ENCODE data around the gene EML5. TPM values are rescaled to one million over a fixed set of nuclear protein-coding genes. Genes with fewer than 3 reads are reported as not detected.

EML5 gene
- total RNA-seq, 2 experiments from 2014 or later, result 2.8 to 3.1 TPM

- H3K27ac ChIP-seq (ENCODE audit: low read depth in 1 of 2, low read length in 2 of 2), result no peak overlapping the region
- no peaks in the 10 kb centered on the region for H3K36me3 ChIP-seq (ENCODE audit: insufficient read depth, low read length)
- H3K9me3 Mint-ChIP-seq, result no peaks in the 10 kb centered on the region
- no peaks in the 10 kb centered on the region for H3K27me3 ChIP-seq (ENCODE audit: control insufficient read depth in 1 of 2, insufficient read depth in 2 of 2, low read length in 2 of 2)
- intact Hi-C loops (cut with DNase I, micrococcal nuclease), result loop anchor here (2.0 to 10.0 kb wide), 4 partner anchors 34 to 1130 kb away; partner anchors contain the start of genes EFCAB11 (in 1 of the 2), FOXN3 (in 1 of the 2), PTPN21 (in 1 of the 2) and TDP1 (in 1 of the 2)
- peaks cover 7% of the 10 kb centered on the region for H3K4me1 ChIP-seq (ENCODE audit: insufficient read depth, low read length)
- H3K9me3 ChIP-seq (ENCODE audit: control insufficient read depth in 1 of 2, insufficient read depth in 1 of 2, low read length in 2 of 2), result no peaks in the 10 kb centered on the region
- peak overlapping the region; percentile 83 for H3K4me3 Mint-ChIP-seq
- H3K4me1 Mint-ChIP-seq (ENCODE audit: low read depth), result peaks cover 7% of the 10 kb centered on the region
- no peak for ATAC-seq (ENCODE audit: poor library complexity)
- TF ChIP-seq CTCF (IDR thresholded peaks at IDR 0.05), result no peak
- H3K36me3 Mint-ChIP-seq (ENCODE audit: low read depth), result no peaks in the 10 kb centered on the region
- ChIA-PET POLR2A (interaction anchor here (0.6 to 2.0 kb wide), 7 partner anchors 9 to 1557 kb away, joined by 3 to 20 read pairs (median 4); partner anchors contain the start of gene EML5), CTCF (interaction anchor here (1.0 to 1.3 kb wide), 2 partner anchors 14 to 157 kb away, joined by 3 to 4 read pairs; no protein-coding TSS in a partner anchor)
- peaks cover 5% of the 10 kb centered on the region for H3K27me3 Mint-ChIP-seq
- DNase-seq, result no peak
- H3K27ac Mint-ChIP-seq, result peak overlapping the region; percentile 96
- peak overlapping the region; percentile 83 for H3K4me3 ChIP-seq (ENCODE audit: low read length)
These were observed 32.3 kb upstream of the EML5 start for GRCh38 chr14:88825078-88825458.

- no peak for TF ChIP-seq CTCF (IDR thresholded peaks at IDR 0.05)
- ATAC-seq (ENCODE audit: poor library complexity) (peak; percentile 96), DNase-seq (peak; percentile 75 to 92 (median 82))
- Mint-ChIP-seq H3K27me3 (peaks cover 11% of the 10 kb centered on the region), H3K4me3 (peak within 1 kb of the TSS; percentile 86), H3K9me3 (no peaks in the 10 kb centered on the region), H3K36me3 (ENCODE audit: low read depth) (no peaks in the 10 kb centered on the region), H3K27ac (peak within 1 kb of the TSS; percentile 96), H3K4me1 (ENCODE audit: low read depth) (peaks cover 7% of the 10 kb centered on the region)
- H3K4me1 ChIP-seq (ENCODE audit: insufficient read depth, low read length), result peaks cover 7% of the 10 kb centered on the region
- CTCF ChIA-PET, result interaction anchor here (1.3 kb wide), 1 partner anchor 14 kb away, joined by 4 read pairs; no protein-coding TSS in a partner anchor
- H3K27ac ChIP-seq (ENCODE audit: low read depth in 1 of 2, low read length in 2 of 2), result peak within 1 kb of the TSS; percentile 56 to 90
- H3K27me3 ChIP-seq (ENCODE audit: control insufficient read depth in 1 of 2, insufficient read depth in 2 of 2, low read length in 2 of 2), result no peaks in the 10 kb centered on the region
- H3K9me3 ChIP-seq (ENCODE audit: control insufficient read depth in 1 of 2, insufficient read depth in 1 of 2, low read length in 2 of 2), result no peaks in the 10 kb centered on the region
- H3K36me3 ChIP-seq (ENCODE audit: insufficient read depth, low read length), result no peaks in the 10 kb centered on the region
- H3K4me3 ChIP-seq (ENCODE audit: low read length), result peak within 1 kb of the TSS; percentile 83
- intact Hi-C loops (cut with DNase I, micrococcal nuclease), result loop anchor here (2.0 to 10.0 kb wide), 4 partner anchors 34 to 1130 kb away; partner anchors contain the start of genes EFCAB11 (in 1 of the 2), FOXN3 (in 1 of the 2), PTPN21 (in 1 of the 2) and TDP1 (in 1 of the 2)
- POLR2A ChIA-PET, result interaction anchor here (0.8 to 2.0 kb wide), 5 partner anchors 10 to 1558 kb away, joined by 3 to 20 read pairs (median 6); partner anchors contain the start of gene EML5
These were observed 31.7 kb upstream of the EML5 start, which contains the start of gene TTC8 for GRCh38 chr14:88824314-88825077. TTC8 (plus strand) TSS chr14:88824651; CDS start chr14:88824708, 57 bp downstream.

GRCh38 chr14:88823968-88824313, 31.2 kb upstream of the EML5 start:
- no peak for ATAC-seq (ENCODE audit: poor library complexity)
- no peaks in the 10 kb centered on the region for H3K36me3 ChIP-seq (ENCODE audit: insufficient read depth, low read length)
- H3K27ac Mint-ChIP-seq, result peak overlapping the region; percentile 96
- no peak for TF ChIP-seq CTCF (IDR thresholded peaks at IDR 0.05)
- H3K9me3 ChIP-seq (ENCODE audit: control insufficient read depth in 1 of 2, insufficient read depth in 1 of 2, low read length in 2 of 2), result no peaks in the 10 kb centered on the region
- H3K4me1 ChIP-seq (ENCODE audit: insufficient read depth, low read length), result peaks cover 7% of the 10 kb centered on the region
- CTCF ChIA-PET, result interaction anchor here (1.3 kb wide), 1 partner anchor 15 kb away, joined by 4 read pairs; no protein-coding TSS in a partner anchor
- peaks cover 7% of the 10 kb centered on the region for H3K4me1 Mint-ChIP-seq (ENCODE audit: low read depth)
- H3K27me3 ChIP-seq (ENCODE audit: control insufficient read depth in 1 of 2, insufficient read depth in 2 of 2, low read length in 2 of 2), result no peaks in the 10 kb centered on the region
- POLR2A ChIA-PET, result interaction anchor here (1.2 to 2.0 kb wide), 4 partner anchors 10 to 32 kb away, joined by 4 to 20 read pairs (median 6); partner anchors contain the start of gene EML5
- DNase-seq, result no peak
- peak overlapping the region in 1 of 2 donors; percentile 56 for H3K27ac ChIP-seq (ENCODE audit: low read depth in 1 of 2, low read length in 2 of 2)
- H3K4me3 ChIP-seq (ENCODE audit: low read length), result peak overlapping the region; percentile 83
- intact Hi-C loops (cut with DNase I, micrococcal nuclease), result loop anchor here (2.0 to 10.0 kb wide), 4 partner anchors 33 to 1131 kb away; partner anchors contain the start of genes EFCAB11 (in 1 of the 2), FOXN3 (in 1 of the 2), PTPN21 (in 1 of the 2) and TDP1 (in 1 of the 2)
- peaks cover 16% of the 10 kb centered on the region for H3K27me3 Mint-ChIP-seq
- peak overlapping the region; percentile 86 for H3K4me3 Mint-ChIP-seq
- no peaks in the 10 kb centered on the region for H3K36me3 Mint-ChIP-seq (ENCODE audit: low read depth)
- H3K9me3 Mint-ChIP-seq, result no peaks in the 10 kb centered on the region
